ENCODE data around the gene ARHGAP18. TPM values are rescaled to one million over a fixed set of nuclear protein-coding genes. Genes with fewer than 3 reads are reported as not detected.

ARHGAP18 gene
- total and polyA plus RNA-seq, 8 donors = 8.2 to 41.0 (median 27.2) TPM

GRCh38 chr6:129643968-129644367, 66.0 kb downstream of the ARHGAP18 start:
- H3K4me1 ChIP-seq = peaks cover 24 to 72% (median 62%) of the 10 kb centered on the region in 3 donors

DNA sequence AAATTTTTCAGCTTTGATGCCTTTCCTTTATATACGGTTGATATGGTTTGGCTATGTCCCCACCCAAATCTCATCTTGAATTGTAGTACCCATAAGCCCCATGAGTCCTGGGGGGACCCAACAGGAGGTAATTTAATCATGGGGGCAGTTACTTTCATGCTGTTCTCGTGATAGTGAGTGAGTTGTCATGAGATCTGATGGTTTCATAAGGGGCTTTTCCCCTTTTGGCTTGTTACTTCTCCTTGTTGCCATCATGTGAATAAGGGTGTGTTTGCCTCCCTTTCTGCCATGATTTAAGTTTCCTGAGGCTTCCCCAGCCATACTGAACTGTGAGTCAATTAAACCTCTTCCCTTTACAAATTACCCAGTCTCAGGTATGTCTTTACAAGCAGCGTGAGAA, 66.8 kb downstream of the ARHGAP18 start:
- peak overlapping the region in 2 of 4 donors; percentile 87 to 88 for H3K27ac ChIP-seq
- no peak for FAIRE-seq
- intact Hi-C loops (cut with DNase I) = no loop called here
- TF ChIP-seq, protein P1, sequence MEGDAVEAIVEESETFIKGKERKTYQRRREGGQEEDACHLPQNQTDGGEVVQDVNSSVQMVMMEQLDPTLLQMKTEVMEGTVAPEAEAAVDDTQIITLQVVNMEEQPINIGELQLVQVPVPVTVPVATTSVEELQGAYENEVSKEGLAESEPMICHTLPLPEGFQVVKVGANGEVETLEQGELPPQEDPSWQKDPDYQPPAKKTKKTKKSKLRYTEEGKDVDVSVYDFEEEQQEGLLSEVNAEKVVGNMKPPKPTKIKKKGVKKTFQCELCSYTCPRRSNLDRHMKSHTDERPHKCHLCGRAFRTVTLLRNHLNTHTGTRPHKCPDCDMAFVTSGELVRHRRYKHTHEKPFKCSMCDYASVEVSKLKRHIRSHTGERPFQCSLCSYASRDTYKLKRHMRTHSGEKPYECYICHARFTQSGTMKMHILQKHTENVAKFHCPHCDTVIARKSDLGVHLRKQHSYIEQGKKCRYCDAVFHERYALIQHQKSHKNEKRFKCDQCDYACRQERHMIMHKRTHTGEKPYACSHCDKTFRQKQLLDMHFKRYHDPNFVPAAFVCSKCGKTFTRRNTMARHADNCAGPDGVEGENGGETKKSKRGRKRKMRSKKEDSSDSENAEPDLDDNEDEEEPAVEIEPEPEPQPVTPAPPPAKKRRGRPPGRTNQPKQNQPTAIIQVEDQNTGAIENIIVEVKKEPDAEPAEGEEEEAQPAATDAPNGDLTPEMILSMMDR (IDR thresholded peaks at IDR 0.05) = no peak
- H3K27me3 ChIP-seq = no peaks in the 10 kb centered on the region
- peaks cover 30 to 77% (median 70%) of the 10 kb centered on the region in 3 donors for H3K4me1 ChIP-seq
- no peak for DNase-seq
- no peak for ATAC-seq
- H3K36me3 ChIP-seq = no peaks in the 10 kb centered on the region
- H3K4me3 ChIP-seq = no peak overlapping the region
- H3K9me3 ChIP-seq = no peaks in the 10 kb centered on the region
- 90 to 93% methylated on average over 3 of the region's 3 CpGs for WGBS, 2 donors

More at GRCh38 chr6:129643968-129644367, 66.0 kb downstream of the ARHGAP18 start:
- ATAC-seq = no peak
- no peak for DNase-seq
- Histone ChIP-seq H3K36me3 (no peaks in the 10 kb centered on the region), H3K9me3 (no peaks in the 10 kb centered on the region), H3K4me3 (peak overlapping the region in 2 of 4 donors; percentile 11 to 25), H3K27ac (peak overlapping the region in 2 of 4 donors; percentile 87 to 88), H3K27me3 (no peaks in the 10 kb centered on the region)
- intact Hi-C loops (cut with DNase I) = no loop called here
- TF ChIP-seq, protein P1 (IDR thresholded peaks at IDR 0.05) = no peak
- 38 to 47% methylated on average over 3 of the region's 3 CpGs for WGBS, 2 donors
- FAIRE-seq = no peak

DNA sequence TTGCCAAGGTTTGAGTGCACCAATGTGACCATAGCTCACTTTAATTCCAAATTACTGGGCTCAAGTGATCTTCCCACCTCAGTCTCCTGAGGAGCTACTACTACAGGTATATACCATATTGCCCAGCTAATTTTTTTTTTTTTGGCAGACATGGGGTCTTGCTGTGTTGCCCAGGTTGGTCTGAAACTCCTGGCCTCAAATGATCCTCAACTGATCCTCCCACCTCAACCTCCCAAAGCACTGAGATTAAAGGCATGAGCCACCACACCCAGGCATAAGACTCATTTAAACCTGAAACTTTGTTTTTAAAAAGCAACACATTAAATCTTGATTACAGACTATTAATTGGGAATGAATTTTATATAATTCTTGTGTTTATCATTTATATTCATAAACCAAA, 67.7 kb downstream of the ARHGAP18 start:
- no peaks in the 10 kb centered on the region for H3K27me3 ChIP-seq
- peaks cover 38 to 80% (median 74%) of the 10 kb centered on the region in 3 donors for H3K4me1 ChIP-seq
- no peak for ATAC-seq
- TF ChIP-seq, protein P1 (IDR thresholded peaks at IDR 0.05) = no peak
- intact Hi-C loops (cut with DNase I) = no loop called here
- FAIRE-seq = no peak
- H3K9me3 ChIP-seq = no peaks in the 10 kb centered on the region
- peak overlapping the region in 1 of 4 donors; percentile 87 for H3K27ac ChIP-seq
- DNase-seq = no peak
- H3K36me3 ChIP-seq = no peaks in the 10 kb centered on the region
- H3K4me3 ChIP-seq = no peak overlapping the region

GRCh38 chr6:129641344-129641743, 68.6 kb downstream of the ARHGAP18 start:
- ATAC-seq = no peak
- no peaks in the 10 kb centered on the region for H3K36me3 ChIP-seq
- no peaks in the 10 kb centered on the region for H3K27me3 ChIP-seq
- DNase-seq = no peak
- FAIRE-seq = no peak
- no peak overlapping the region for H3K4me3 ChIP-seq
- intact Hi-C loops (cut with DNase I) = no loop called here
- TF ChIP-seq, protein P1 (IDR thresholded peaks at IDR 0.05) = no peak
- no peak overlapping the region for H3K27ac ChIP-seq
- H3K4me1 ChIP-seq = peaks cover 34 to 70% (median 70%) of the 10 kb centered on the region in 3 donors
- no peaks in the 10 kb centered on the region for H3K9me3 ChIP-seq

- no peaks in the 10 kb centered on the region for H3K36me3 ChIP-seq
- no peak for FAIRE-seq
- H3K9me3 ChIP-seq = no peaks in the 10 kb centered on the region
- peak in 2 of 4 donors; percentile 10 to 32 for ATAC-seq
- peak overlapping the region in 2 of 4 donors; percentile 48 to 67 for H3K27ac ChIP-seq
- TF ChIP-seq, protein P1 (IDR thresholded peaks at IDR 0.05) = no peak
- intact Hi-C loops (cut with DNase I) = no loop called here
- no peaks in the 10 kb centered on the region for H3K27me3 ChIP-seq
- no peak overlapping the region for H3K4me3 ChIP-seq
- no peak for DNase-seq
- peaks cover 24 to 48% (median 43%) of the 10 kb centered on the region in 3 donors for H3K4me1 ChIP-seq
Measured at GRCh38 chr6:129638686-129639085, 71.3 kb downstream of the ARHGAP18 start.
